ENCODE data around the gene LMF1.

Gene LMF1

DNA sequence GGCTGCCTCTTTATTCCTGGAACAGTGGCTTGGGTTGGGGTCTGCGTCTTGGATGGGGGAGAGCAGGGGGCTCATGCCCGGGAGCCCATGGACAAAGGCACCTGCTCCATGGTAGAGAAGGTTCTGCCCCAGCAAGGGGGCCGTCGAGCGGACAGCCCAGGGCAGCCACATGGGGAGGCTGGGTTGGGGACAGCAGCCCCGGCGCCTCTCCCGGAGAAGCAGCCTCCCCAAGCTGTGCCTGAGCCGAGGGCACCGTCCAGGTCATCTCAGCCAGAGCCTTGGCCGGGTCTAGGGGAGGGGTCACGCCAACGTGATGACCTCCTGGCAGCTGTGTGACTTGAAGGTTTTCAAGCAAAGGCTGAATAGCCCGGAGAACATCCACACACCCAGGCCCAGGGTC lies 137.4 kb downstream of the LMF1 start:
- TF ChIP-seq, protein P1, sequence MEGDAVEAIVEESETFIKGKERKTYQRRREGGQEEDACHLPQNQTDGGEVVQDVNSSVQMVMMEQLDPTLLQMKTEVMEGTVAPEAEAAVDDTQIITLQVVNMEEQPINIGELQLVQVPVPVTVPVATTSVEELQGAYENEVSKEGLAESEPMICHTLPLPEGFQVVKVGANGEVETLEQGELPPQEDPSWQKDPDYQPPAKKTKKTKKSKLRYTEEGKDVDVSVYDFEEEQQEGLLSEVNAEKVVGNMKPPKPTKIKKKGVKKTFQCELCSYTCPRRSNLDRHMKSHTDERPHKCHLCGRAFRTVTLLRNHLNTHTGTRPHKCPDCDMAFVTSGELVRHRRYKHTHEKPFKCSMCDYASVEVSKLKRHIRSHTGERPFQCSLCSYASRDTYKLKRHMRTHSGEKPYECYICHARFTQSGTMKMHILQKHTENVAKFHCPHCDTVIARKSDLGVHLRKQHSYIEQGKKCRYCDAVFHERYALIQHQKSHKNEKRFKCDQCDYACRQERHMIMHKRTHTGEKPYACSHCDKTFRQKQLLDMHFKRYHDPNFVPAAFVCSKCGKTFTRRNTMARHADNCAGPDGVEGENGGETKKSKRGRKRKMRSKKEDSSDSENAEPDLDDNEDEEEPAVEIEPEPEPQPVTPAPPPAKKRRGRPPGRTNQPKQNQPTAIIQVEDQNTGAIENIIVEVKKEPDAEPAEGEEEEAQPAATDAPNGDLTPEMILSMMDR (IDR thresholded peaks at IDR 0.05; ENCODE audit: low read depth, low read length, poor library complexity, severe bottlenecking) = no peak
- no peak for TF ChIP-seq EZH2phosphoT487 (IDR thresholded peaks at IDR 0.05; ENCODE audit: borderline replicate concordance, low read length)
- Histone ChIP-seq H3K27me3 (ENCODE audit: control insufficient read depth, low read length) (no peaks in the 10 kb centered on the region), H3F3A (ENCODE audit: control insufficient read depth, insufficient read depth) (no peaks in the 10 kb centered on the region), H3K9me3 (ENCODE audit: control insufficient read depth, insufficient read depth, low read length) (peaks cover 12% of the 10 kb centered on the region), H3K27ac (ENCODE audit: low read depth, low read length) (no peak overlapping the region), H3K36me3 (ENCODE audit: control insufficient read depth, low read length) (no peaks in the 10 kb centered on the region), H3K4me1 (ENCODE audit: control insufficient read depth, low read length) (no peaks in the 10 kb centered on the region), H4K20me1 (ENCODE audit: control insufficient read depth, insufficient read depth, low read depth, low read length) (no peaks in the 10 kb centered on the region), H3K79me2 (ENCODE audit: control insufficient read depth, low read length) (no peaks in the 10 kb centered on the region), H3K9me2 (replicated peaks; ENCODE audit: control insufficient read depth, low read length) (no peaks in the 10 kb centered on the region), H3K4me2 (ENCODE audit: low read length) (no peak overlapping the region), H3K4me3 (ENCODE audit: low read length) (no peak overlapping the region)

DNA sequence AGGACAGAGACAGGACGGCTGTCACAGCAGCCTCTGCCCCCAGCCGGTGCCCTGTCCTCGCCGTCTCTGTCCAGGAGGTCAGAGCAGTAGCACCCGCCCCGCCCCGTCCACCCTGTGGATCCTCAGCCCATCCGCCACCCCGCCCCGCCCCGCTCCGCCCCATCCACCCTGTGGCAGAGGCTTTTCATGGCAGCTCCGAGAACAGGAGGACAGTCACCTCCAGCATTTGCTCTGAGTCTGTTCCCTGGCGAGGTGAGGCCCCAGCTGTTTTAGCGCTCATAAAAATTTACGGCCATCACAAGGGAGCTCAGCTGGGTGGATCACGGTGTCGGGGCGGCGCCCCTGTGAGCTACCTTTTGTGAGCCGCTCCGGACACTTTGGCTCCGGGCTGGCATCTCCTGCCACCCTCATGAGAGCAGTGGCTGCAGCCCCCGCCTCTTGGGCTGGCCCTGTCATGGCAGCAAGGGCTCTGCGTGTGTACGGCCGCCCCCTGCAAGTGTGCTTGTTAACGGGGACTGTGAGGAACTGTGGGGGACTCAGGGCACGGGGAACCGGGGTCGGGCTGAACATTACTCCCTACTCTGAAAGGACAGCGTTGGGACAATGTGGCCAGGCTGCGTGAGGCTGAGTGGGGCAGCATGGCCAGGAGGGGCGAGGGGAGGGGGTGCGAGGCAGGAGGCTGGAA lies 138.0 kb downstream of the LMF1 start:
- Histone ChIP-seq H4K20me1 (ENCODE audit: control insufficient read depth, insufficient read depth, low read depth, low read length) (no peaks in the 10 kb centered on the region), H3K27ac (ENCODE audit: low read depth, low read length) (no peak overlapping the region), H3K4me2 (ENCODE audit: low read length) (no peak overlapping the region), H3F3A (ENCODE audit: control insufficient read depth, insufficient read depth) (no peaks in the 10 kb centered on the region), H3K9me2 (replicated peaks; ENCODE audit: control insufficient read depth, low read length) (no peaks in the 10 kb centered on the region), H3K36me3 (ENCODE audit: control insufficient read depth, low read length) (no peaks in the 10 kb centered on the region), H3K27me3 (ENCODE audit: control insufficient read depth, low read length) (no peaks in the 10 kb centered on the region), H3K9me3 (ENCODE audit: control insufficient read depth, insufficient read depth, low read length) (peaks cover 12% of the 10 kb centered on the region), H3K79me2 (ENCODE audit: control insufficient read depth, low read length) (no peaks in the 10 kb centered on the region), H3K4me1 (ENCODE audit: control insufficient read depth, low read length) (no peaks in the 10 kb centered on the region), H3K4me3 (ENCODE audit: low read length) (no peak overlapping the region)
- no peak for TF ChIP-seq EZH2phosphoT487 (IDR thresholded peaks at IDR 0.05; ENCODE audit: borderline replicate concordance, low read length)
- TF ChIP-seq, protein P1 (IDR thresholded peaks at IDR 0.05; ENCODE audit: low read depth, low read length, poor library complexity, severe bottlenecking) = no peak

DNA sequence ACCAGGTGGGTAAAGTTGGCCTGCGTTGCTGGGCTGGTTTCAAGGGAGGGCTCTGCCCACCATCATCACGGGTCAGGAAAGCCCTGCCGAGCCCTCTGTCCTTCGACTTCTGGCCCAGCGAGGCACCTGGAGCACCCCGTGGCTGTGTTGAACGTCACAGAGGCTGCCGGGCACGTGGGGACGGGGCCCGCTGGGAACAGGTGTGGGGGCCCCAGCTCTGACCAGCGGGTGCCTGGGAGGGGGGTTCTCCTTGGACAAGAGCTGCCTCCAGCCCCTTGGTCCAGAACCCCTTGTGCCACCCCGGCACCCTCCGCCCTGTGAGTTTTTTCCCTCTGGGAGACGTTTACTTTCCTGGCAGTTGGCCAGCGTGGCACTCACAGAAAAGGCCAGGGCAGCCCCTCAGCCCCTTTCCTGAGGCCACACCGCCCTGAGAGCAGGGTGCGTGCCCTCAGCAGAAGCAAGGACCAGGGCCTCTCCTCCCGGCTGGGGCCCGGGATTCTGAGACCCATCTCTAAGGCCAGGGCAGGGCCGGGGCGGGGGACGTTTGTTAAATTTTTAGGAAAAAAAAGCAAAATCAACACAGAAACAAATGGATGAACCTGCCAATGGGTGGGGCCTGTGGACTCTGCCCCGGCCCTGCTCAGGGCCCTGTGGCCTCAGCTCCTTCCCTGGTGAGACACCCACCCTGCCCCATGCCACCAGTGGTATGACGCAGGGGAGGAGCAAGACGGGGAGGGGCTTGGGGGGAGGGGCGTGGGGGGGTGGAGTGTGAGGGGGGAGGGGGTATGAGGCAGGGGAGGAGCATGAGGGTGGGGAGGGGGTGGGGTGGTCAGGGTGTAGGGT lies 139.0 kb downstream of the LMF1 start:
- Histone ChIP-seq H3K36me3 (ENCODE audit: control insufficient read depth, low read length) (no peaks in the 10 kb centered on the region), H3K79me2 (ENCODE audit: control insufficient read depth, low read length) (no peaks in the 10 kb centered on the region), H3K27ac (ENCODE audit: low read depth, low read length) (no peak overlapping the region), H3K27me3 (ENCODE audit: control insufficient read depth, low read length) (no peaks in the 10 kb centered on the region), H3K4me3 (ENCODE audit: low read length) (no peak overlapping the region), H3F3A (ENCODE audit: control insufficient read depth, insufficient read depth) (no peaks in the 10 kb centered on the region), H4K20me1 (ENCODE audit: control insufficient read depth, insufficient read depth, low read depth, low read length) (no peaks in the 10 kb centered on the region), H3K9me2 (replicated peaks; ENCODE audit: control insufficient read depth, low read length) (no peaks in the 10 kb centered on the region), H3K4me2 (ENCODE audit: low read length) (no peak overlapping the region), H3K9me3 (ENCODE audit: control insufficient read depth, insufficient read depth, low read length) (peaks cover 12% of the 10 kb centered on the region), H3K4me1 (ENCODE audit: control insufficient read depth, low read length) (no peaks in the 10 kb centered on the region)
- TF ChIP-seq EZH2phosphoT487 (IDR thresholded peaks at IDR 0.05; ENCODE audit: borderline replicate concordance, low read length) = no peak
- TF ChIP-seq, protein P1 (IDR thresholded peaks at IDR 0.05; ENCODE audit: low read depth, low read length, poor library complexity, severe bottlenecking) = no peak

Measured in DOHH2 (cell line).